Cardiac fibroblast (primary cell): ENCODE results near the gene GIT2.

Experiments
- DNase-seq, 2 donors: peaks; one replicate each; pipeline versions ENCODE4 v3.0.0 to v3.0.0-alpha.2; 2010; ENCODE audit warnings: low read depth in 2 of 2
- H3K4me3 ChIP-seq, 2 donors: replicated peaks in 1 of 2; 1 replicate in 1 of 2; 2 replicates in 1 of 2; pipeline ENCODE4 v1.5.1; 2011; ENCODE audit warnings: low read depth in 2 of 2, low read length in 2 of 2, mild to moderate bottlenecking in 2 of 2, moderate library complexity in 1 of 2
- TF ChIP-seq, protein P1 (sequence below): IDR thresholded peaks from one replicate; pipeline ENCODE4 v1.5.1; 2011; ENCODE audit warnings: low read depth, mild to moderate bottlenecking, low read length, inconsistent platforms

Gene GIT2

DNA sequence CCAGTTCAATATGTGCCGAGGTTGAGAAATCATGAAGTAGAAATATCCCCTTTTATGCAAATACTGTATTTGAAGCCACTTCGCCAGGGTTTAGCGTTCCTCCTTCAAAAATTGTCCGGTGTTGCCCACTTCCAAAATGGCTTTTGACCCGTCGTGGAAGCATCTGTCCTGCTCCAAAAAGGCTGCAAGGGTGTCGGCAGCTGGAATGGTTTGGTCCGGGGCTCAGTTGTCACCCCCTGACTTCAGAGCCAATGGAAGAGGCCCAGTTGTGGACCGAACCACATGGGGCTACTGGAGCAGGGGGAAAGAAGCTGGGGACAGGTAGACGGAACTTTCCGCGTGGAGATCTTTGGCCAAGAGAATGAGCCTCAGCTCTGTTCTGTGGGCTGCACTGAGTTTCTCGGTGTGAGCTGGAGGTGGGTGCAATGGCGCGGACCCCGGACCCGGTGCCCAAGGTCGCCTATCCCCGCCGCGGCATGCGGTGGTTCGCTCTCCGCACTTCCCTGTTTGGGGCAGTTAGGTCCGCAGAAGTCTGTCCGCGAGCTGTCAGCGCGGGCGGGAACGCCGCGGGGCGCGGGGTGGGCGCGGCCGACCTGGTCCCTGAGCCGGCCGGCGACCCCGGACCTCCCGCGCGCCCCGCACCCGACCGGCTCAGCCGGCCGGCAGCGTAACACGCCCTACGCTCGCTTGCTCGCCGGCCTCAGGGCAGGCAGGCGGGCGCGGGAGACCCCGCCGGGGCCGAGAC, 2.9 kb upstream of the GIT2 start, which contains the start of gene ANKRD13A:
Gene ANKRD13A (plus strand): TSS at position 527 of the 745 bp plus-strand sequence. CDS start 259 bp downstream, outside the sequence.
- DNase-seq = peak; percentile 98
- TF ChIP-seq, protein P1, sequence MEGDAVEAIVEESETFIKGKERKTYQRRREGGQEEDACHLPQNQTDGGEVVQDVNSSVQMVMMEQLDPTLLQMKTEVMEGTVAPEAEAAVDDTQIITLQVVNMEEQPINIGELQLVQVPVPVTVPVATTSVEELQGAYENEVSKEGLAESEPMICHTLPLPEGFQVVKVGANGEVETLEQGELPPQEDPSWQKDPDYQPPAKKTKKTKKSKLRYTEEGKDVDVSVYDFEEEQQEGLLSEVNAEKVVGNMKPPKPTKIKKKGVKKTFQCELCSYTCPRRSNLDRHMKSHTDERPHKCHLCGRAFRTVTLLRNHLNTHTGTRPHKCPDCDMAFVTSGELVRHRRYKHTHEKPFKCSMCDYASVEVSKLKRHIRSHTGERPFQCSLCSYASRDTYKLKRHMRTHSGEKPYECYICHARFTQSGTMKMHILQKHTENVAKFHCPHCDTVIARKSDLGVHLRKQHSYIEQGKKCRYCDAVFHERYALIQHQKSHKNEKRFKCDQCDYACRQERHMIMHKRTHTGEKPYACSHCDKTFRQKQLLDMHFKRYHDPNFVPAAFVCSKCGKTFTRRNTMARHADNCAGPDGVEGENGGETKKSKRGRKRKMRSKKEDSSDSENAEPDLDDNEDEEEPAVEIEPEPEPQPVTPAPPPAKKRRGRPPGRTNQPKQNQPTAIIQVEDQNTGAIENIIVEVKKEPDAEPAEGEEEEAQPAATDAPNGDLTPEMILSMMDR = no peak
- peak within 1 kb of the TSS; percentile 81 to 89 for H3K4me3 ChIP-seq

DNA sequence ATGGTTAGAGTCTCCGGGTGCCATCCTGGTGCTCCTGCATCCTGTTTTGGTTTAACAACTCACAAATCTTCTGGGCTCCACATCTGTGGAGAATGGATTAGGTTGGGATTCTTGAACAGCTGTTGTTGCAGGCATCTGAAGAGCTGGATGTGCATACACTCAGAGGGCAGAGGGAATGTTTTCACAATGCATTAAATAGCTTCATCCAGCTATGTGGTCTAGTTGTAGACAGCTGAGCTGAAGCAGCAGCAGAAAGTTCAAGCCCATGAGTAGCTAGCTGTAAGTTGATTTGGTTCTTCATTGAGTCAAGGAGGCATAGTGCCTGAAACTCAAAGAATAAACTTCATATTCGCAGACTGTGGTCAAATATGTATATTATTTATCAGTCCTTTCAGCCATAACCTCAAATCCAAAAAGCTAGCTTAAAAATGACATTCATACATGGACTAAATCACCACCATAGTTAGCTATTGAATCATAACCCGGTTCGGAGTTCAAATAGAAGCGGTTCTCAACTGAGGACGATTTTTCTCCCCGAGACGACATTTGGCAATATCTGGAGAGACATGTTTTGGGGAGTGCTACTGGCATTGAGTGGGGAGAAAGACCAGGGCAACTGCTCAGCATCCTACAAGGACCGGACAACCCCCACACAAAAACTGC, 2.2 kb upstream of the GIT2 start:
- TF ChIP-seq, protein P1 = no peak

DNA sequence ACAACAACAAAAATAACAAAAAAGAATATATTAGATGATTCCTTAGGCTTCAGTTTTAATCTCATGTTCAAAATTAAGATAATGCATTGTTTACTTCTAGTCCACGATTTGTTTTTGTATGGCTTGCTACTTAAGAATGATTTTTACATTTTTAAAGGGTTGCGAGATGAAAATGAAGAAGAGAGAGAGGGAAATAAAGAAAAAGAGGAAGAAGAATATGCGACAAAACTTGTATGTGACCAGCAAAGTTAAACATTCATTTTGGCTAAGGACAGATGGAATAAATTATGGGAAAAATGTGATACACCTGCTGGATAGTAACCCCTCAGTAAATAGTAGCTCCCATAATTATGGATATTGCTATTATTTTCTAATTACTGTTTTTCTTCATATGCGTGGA, 1.2 kb upstream of the GIT2 start:
- no peak for DNase-seq
- H3K4me3 ChIP-seq = no peak overlapping the region
- TF ChIP-seq, protein P1 = no peak

More for the DNA sequence above, 2.2 kb upstream of the GIT2 start:
- H3K4me3 ChIP-seq = peak overlapping the region; percentile 81 to 89
- DNase-seq = no peak

DNA sequence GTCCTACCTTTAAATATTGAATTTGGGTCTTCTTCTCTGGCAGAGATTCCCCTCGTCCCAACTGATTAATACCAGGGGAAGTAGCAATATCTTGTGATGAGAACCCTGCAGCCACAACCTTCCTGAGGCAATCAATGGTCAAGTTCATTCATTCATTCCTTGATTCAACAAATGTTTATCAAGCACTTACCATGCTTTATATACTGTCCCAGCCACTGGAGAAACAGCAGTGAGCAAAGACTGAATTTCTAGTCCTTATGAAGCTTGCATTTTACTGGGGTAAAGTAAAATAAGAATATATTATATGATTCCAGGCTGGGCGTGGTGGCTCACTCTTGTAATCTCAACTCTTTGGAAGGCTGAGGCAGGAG, 300 bp upstream of the GIT2 start:
- no peak for DNase-seq
- TF ChIP-seq, protein P1 = no peak
- peak overlapping the region; percentile 91 to 97 for H3K4me3 ChIP-seq

DNA sequence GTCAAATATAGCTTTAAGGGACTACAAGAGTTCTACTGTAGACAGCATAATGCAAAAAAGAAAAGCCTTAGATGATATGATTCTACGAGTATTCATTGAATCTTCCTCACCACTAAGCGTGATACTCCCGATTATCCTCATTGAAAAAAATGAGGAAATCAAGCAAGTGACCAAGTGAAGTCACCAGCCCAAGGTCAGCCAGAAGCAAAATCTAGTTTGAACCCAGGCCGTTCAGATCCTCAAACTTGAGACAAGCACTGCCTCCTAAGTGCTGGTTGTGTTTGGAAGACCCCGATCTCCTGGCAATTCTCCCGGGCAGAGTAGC, 845 bp downstream of the GIT2 start:
- TF ChIP-seq, protein P1 = no peak
- H3K4me3 ChIP-seq = peak overlapping the region; percentile 91 to 97
- no peak for DNase-seq

DNA sequence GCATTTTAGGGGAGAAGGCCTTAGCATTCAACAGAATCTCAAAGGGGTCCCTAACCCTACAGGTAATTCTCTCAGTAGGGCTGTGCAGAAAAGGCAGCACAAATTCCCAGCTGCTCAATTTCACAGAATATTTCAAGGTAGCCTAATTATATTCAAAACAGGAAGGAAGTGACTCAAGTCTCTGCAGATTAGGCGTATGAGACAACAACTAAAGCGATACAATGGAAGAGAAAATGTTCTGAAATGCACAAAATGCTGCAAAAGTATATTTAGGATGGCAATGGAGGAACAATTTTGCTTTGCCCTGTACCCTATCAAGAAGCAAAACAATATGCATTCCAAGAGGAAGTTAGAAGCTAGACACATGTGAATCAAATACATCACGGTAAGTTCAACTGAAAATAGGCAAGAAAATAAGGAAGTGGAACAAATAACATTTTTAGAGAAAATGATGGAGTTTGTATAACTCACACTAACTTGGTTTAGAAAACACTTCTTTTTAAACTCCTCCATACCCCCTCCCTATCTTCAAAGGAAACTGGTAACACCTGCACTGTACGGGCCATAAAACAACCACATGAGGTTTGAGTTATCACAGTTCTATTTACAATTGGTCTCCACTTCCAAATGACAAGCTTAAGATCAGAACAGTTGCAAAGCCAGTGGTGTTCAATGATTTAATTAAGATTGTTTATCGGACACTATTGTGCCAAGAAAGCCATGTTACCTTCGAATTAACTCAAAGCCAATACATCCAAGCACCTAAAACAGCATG, 1.6 kb downstream of the GIT2 start:
- peak; percentile 30 to 51 for DNase-seq
- TF ChIP-seq, protein P1 = no peak
- peak overlapping the region; percentile 91 to 97 for H3K4me3 ChIP-seq
